ENCODE measurements around the gene TBK1.

TBK1 gene

DNA sequence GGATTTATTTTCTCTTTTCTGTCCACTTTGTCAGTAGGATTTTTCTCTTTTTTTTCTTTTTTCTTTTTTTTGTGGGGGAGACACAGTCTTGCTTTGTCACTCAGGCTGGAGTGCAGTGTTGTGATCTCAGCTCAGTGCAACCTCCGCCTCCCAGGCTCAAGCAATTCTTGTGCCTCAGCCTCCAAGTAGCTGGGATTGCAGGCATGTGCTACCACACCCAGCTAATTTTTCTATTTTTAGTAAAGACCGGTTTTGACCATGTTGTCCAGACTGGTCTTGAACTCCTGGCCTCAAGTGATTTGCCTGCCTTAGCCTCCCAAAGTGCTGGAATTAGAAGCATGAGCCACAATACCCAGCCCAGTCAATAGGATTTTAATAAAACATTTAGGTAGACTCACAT is 21.0 kb upstream of the TBK1 start:
- no peak overlapping the region for H3K4me3 ChIP-seq (ENCODE audit: control insufficient read depth, low read depth, low read length)
- TF ChIP-seq, protein P1, sequence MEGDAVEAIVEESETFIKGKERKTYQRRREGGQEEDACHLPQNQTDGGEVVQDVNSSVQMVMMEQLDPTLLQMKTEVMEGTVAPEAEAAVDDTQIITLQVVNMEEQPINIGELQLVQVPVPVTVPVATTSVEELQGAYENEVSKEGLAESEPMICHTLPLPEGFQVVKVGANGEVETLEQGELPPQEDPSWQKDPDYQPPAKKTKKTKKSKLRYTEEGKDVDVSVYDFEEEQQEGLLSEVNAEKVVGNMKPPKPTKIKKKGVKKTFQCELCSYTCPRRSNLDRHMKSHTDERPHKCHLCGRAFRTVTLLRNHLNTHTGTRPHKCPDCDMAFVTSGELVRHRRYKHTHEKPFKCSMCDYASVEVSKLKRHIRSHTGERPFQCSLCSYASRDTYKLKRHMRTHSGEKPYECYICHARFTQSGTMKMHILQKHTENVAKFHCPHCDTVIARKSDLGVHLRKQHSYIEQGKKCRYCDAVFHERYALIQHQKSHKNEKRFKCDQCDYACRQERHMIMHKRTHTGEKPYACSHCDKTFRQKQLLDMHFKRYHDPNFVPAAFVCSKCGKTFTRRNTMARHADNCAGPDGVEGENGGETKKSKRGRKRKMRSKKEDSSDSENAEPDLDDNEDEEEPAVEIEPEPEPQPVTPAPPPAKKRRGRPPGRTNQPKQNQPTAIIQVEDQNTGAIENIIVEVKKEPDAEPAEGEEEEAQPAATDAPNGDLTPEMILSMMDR (IDR thresholded peaks at IDR 0.05; ENCODE audit: control insufficient read depth, insufficient read depth, low read depth, low read length, missing control alignments), result no peak
- DNase-seq (ENCODE audit: low read depth), result no peak

DNA sequence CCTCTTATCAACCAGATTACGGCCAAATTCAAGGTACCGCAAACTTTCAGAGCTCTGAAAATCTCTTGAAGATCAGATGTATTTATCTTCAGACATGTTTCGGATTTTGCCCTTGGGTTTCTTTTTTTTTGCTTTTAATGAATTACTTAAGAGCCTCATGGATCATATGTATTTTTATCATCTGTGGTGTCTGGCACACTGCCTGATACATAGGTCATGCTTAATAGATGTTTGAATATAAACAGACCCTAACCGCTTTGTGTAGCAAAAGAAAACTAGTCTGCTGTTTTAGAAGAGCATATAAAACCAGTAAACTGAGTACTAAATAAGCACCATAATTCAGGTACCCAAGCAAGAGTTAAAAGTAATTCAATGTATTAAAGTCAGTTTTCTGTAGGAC is 20.1 kb upstream of the TBK1 start:
- TF ChIP-seq, protein P1 (IDR thresholded peaks at IDR 0.05; ENCODE audit: control insufficient read depth, insufficient read depth, low read depth, low read length, missing control alignments), result no peak
- DNase-seq (ENCODE audit: low read depth), result no peak
- no peak overlapping the region for H3K4me3 ChIP-seq (ENCODE audit: control insufficient read depth, low read depth, low read length)

DNA sequence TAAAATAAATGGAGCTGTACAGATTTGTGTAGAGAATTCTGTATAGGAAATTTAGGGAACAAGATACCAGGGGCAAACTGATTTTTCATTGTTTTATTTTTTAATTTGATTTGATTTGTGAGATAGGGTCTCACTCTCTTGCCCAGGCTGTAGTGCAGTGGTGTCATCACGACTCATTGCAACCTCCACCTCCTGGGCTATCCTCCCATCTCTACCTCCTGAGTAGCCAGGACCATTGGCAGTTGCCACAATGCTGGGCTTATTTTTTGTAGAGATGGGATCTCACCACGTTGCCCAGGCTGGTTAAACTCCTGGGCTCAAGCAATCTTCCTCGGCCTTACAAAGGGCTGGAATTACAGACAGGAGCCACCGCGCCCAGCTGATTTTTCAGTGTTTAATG is 18.0 kb upstream of the TBK1 start:
- no peak for DNase-seq (ENCODE audit: low read depth)
- TF ChIP-seq, protein P1 (IDR thresholded peaks at IDR 0.05; ENCODE audit: control insufficient read depth, insufficient read depth, low read depth, low read length, missing control alignments), result no peak
- H3K4me3 ChIP-seq (ENCODE audit: control insufficient read depth, low read depth, low read length), result no peak overlapping the region

DNA sequence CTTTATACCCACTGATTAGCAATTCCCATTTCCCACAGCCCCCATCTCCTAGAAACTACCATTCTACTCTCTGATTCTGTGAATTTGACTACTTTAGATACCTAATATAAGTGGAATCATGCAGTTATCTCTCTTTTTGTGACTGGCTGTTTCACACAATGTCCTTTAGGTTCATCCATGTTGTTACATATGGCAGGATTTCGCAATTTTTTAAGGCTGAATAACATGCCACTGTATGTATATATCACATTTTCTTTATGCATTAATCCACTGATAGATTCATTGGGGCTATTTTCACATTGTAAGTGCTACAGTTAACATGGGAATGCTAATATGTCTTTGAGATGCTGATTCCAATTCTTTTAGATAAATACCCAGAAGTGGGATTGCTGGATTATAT is 11.8 kb upstream of the TBK1 start:
- DNase-seq (ENCODE audit: low read depth), result no peak
- TF ChIP-seq, protein P1 (IDR thresholded peaks at IDR 0.05; ENCODE audit: control insufficient read depth, insufficient read depth, low read depth, low read length, missing control alignments), result no peak
- H3K4me3 ChIP-seq (ENCODE audit: control insufficient read depth, low read depth, low read length), result no peak overlapping the region

DNA sequence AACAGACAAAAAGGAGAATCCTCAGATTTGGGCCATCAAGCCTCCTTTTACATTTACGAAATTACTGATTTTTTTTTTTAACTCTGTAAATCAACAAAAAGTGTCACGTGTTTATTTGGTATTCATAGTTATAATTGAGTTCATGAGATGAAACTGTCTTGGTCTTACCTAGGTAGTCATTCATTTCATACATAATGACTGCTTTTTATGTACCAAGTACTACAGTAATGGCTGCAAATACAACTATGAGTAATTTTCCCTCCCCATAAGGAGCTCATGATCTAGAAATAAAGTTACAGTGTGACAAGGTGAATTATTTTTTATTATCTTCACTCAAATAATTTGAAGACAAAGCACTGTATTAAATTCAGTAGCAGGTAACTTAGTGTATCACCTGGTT is 6.4 kb upstream of the TBK1 start:
- no peak for DNase-seq (ENCODE audit: low read depth)
- H3K4me3 ChIP-seq (ENCODE audit: control insufficient read depth, low read depth, low read length), result no peak overlapping the region
- TF ChIP-seq, protein P1 (IDR thresholded peaks at IDR 0.05; ENCODE audit: control insufficient read depth, insufficient read depth, low read depth, low read length, missing control alignments), result no peak

DNA sequence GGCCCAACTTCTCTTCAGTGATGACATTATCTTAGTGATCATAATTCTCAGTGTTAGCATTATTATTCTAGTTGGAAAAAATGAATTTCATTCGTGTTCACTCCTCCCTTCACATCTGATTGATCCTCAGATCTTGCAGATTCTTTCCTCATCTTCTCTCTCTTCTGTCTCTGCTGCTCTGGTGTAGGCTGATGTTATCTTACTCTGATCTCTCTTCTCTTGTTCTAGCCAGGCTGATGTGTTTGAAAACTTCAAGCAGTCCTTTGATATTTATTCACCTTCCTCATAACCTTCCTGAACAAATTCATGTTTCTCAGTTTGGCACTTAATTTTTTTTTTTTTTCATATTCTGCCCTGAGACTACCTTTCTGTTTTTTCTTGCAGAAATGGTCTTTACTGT is 5.6 kb upstream of the TBK1 start:
- TF ChIP-seq, protein P1 (IDR thresholded peaks at IDR 0.05; ENCODE audit: control insufficient read depth, insufficient read depth, low read depth, low read length, missing control alignments), result no peak
- no peak for DNase-seq (ENCODE audit: low read depth)
- H3K4me3 ChIP-seq (ENCODE audit: control insufficient read depth, low read depth, low read length), result no peak overlapping the region

DNA sequence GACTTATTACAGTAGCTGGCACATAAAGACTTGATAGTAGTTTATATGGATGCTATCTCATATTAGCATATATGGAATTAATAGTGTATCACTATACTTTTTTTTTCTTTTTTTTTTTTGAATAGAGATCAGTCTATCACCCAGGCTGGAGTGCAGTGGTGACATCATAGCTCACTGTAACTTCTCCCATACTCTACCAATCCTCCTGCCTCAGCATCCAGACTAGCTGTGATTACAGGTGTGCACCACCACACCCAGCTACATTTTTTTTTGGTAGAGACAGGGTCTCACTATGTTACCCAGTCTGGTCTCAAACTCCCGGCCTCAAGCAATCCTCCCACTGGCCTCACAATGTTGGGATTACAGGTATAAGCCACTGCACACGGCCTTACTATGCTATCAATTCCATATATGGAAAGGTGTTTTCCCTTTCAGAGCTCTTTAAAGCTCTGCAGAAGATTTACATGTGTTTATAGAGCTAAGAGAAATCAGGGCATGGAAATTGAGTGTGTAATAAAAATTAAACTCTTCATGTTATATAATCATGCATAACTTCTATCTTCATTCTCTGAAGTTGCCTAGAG is 1.8 kb upstream of the TBK1 start:
- no peak for DNase-seq (ENCODE audit: low read depth)
- TF ChIP-seq, protein P1 (IDR thresholded peaks at IDR 0.05; ENCODE audit: control insufficient read depth, insufficient read depth, low read depth, low read length, missing control alignments), result no peak
- no peak overlapping the region for H3K4me3 ChIP-seq (ENCODE audit: control insufficient read depth, low read depth, low read length)

Data from AG09309 (cell line).